HG03159 (cell line): ENCODE data around the gene NVL.

Experiments
- ATAC-seq: cut with Tn5 transposase; IDR thresholded peaks from one replicate; pipeline ENCODE4 v1.9.1; 2021; ENCODE audit warnings: mild to moderate bottlenecking, moderate library complexity; ENCODE audit not compliant: unreplicated experiment

The NVL gene

DNA sequence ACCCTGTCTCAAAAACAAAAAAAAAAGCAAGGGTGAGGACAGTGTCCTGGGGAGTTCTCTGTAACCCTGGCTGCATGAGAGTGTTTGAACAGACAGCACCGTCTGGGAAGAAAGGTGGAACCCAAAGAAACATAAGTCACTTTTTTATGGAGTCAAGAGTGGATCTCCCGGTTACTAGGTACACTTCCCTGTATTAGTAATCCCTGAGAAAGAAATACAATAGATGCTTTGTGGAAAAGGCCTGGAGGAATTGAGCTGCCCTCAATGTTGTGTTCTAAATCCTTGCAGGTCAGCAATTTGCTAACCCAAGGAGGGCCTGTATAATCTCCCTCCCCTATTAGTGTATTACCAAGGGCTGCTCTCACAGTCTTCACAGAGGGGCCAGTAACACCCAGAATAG lies 130.3 kb downstream of the NVL start:
- no peak for ATAC-seq

- ATAC-seq: no peak
Measured at GRCh38 chr1:224198572-224198971, 131.4 kb downstream of the NVL start.

DNA sequence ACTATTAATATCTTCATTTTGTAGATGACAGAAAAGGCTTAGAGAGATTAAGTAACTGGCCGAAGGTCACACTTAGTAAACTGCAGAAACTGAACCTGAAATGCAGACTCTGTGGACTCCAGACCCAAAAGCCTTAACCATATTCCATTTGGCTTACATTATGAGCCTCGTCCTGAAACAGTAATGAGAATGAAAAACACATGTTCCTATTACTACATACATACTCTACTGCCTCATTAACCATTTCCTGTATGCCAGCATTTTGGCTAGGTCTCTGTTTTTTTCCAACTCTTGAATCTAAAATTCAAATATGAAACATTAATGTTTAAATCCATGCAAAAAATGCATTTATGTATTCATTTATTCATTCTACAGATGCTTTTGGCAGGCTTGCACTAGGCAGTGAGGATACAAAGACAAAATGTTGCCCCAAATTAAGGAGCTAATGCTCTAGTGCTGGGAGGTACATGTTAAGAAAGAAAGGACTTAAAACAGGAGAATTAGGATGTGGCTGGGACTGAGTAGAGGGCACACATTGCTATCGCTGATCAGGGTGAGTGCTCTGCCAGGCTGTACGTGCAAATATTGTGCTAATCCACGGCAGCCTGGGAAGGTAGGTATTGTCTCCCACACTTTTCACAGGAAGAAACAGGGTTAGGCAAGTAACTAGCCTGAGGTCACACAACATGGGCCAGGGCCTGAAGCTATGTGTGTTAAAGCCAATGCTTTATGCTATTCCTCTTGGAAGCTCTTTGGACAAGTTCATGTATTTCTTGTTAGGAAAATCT lies 133.0 kb downstream of the NVL start:
- no peak for ATAC-seq

- ATAC-seq: no peak
Measured at GRCh38 chr1:224193319-224193966, 136.5 kb downstream of the NVL start.

- ATAC-seq: no peak
Measured at GRCh38 chr1:224192082-224192788, 137.7 kb downstream of the NVL start.

DNA sequence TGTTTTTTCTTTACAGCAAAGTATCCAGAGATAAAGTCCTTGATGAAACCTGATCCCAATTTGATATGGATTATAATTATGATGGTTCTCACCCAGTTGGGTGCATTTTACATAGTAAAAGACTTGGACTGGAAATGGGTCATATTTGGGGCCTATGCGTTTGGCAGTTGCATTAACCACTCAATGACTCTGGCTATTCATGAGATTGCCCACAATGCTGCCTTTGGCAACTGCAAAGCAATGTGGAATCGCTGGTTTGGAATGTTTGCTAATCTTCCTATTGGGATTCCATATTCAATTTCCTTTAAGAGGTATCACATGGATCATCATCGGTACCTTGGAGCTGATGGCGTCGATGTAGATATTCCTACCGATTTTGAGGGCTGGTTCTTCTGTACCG lies 140.4 kb downstream of the NVL start:
- no peak for ATAC-seq

GRCh38 chr1:224188286-224188685 lies 141.7 kb downstream of the NVL start:
- no peak for ATAC-seq

DNA sequence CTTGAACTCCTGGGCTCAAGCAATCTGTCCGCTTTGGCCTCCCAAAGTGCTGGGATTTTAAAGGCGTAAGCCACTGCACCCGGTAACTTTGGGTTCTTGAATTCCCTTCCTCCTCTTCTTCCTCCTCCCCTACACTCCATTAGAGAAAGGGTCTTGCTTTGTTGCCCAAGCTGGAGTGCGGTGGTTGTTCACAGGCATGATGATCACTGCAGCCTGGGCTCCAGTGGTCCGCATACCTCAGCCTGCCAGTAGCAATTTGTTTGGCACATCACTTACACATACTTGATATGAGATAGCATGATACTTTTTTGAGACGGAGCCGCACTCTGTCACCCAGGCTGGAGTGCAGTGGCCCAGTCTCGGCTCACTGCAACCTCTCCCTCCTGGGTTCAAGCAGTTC lies 144.8 kb downstream of the NVL start:
- no peak for ATAC-seq

DNA sequence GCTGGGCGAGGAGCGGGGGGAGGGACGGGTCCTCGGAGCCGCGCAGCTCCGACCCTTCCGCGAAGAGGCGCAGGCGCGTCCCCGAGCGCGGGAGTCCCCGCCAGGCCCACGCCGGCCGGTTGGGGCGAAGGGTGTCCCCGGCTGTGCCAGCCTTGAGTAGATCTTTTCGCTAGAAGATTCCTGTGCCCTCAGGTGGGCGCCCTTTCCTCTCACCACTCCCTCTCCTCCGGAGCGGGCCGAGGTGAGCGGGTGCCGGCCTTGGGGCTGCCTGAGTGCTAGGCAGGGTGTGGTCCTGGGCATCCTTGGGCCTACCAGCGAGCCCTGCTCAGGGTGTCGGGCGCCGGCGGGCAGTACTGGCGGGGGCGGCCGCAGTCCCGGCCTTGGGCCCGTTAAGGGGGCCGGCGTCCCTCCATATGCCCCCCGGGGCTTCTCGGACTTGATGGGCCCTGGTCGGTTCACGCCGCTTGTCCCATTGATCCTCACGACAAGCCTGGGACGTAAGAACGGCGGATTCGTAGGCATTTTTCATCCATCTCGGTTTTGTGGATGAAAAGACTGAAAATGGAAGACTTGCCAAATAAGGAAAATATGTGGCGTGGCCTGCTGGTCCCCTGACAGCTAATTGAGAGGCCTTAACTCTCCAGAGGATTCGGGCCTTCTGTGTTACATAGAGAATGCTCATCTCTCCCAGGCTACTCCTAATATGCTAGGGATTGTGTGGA lies 146.2 kb downstream of the NVL start:
- ATAC-seq: peak; percentile 38

DNA sequence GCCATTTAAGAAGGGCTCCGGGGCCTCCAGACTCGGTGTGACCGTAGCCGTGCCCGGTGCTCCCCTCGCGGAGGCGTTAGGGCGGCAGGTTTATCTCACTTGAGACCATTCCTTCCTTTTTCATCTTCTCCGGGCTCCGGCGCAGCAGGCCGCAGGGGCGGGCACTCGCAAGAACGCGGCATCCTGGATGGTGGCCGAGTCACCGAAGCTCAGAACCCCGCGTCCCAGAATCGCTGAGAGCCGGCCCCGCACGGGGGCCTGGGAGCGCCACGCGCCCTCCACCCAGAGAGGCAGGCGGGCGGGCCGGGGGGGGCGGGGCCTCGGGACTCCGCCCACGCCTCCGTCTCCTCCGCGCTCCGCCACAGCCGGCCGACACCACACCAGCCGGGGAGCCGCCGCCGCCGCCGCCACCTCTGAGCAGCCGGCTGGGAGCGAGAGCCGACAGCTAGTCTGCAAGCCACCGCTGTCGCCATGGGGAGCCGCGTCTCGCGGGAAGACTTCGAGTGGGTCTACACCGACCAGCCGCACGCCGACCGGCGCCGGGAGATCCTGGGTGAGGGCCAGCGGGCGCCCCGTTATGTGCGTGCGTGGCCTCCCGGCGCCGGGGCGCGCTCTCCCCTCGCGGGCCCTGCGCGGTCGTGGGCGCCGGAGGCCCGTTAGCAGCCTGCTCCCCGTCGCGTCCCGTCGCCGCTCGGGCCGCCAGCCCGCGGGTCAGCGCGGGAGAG lies 146.9 kb downstream of the NVL start, which contains the start of gene DEGS1:
Gene DEGS1 (plus strand): TSS at position 375 of the 725 bp plus-strand sequence. CDS start 97 bp downstream, at position 472.
- peak; percentile 58 for ATAC-seq

DNA sequence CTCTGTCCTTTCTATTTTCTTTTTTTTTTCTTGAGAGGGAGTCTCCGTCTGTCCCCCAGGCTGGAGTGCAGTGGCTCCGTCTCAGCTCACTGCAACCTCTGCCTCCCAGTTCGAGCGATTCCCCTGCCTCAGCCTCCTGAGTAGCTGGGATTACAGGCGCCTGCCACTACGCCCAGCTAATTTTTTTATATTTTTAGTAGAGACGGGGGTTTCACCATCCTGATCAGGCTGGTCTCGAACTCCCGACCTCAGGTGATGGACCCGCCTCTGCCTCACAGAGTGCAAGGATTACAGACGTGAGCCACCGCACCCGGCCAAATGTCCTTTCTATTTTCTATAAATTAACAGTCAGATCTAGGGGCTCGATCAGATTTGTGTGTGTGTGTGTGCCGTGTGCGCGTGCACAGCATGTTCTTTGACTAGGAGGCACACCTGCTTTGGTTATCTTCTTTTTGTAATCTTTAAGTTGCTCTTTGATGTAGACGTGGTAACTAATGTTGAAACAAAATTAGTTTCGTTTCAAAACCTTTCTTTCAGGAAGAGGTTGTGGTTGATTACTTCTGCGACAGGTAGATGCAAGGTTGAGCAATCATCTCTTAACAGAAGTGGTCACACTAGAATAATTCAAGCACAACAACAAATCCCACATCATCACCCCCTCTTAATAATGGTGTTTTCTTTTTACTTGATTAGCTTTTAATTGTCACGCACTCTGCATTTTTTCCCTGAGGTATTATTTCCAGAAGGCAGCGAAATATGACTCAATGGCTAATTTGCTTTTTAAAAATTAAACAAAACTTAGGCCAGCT lies 147.7 kb downstream of the NVL start:
- ATAC-seq: peak; percentile 56

GRCh38 chr1:224181453-224181810 lies 148.5 kb downstream of the NVL start:
- ATAC-seq: no peak

- ATAC-seq: no peak
Measured at GRCh38 chr1:224180783-224181452, 149.1 kb downstream of the NVL start.

DNA sequence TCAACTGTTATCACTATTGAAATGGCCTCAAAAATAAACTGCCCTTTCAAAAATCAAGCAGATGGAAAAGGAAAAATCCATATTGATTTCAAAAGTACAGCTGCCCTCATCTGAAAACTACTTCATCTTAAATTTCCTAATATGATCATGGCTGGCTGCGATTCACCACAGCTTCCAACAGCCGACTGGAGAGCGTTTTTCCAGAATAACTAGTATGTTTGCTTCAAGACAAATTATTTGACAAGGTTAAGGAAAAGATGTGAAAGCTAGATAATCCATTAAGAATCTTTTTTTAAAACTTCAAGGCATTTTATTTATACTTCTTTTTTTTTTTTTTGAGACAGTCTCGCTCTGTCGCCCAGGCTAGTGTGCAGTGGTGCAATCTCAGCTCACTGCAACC lies 151.1 kb downstream of the NVL start:
- no peak for ATAC-seq

DNA sequence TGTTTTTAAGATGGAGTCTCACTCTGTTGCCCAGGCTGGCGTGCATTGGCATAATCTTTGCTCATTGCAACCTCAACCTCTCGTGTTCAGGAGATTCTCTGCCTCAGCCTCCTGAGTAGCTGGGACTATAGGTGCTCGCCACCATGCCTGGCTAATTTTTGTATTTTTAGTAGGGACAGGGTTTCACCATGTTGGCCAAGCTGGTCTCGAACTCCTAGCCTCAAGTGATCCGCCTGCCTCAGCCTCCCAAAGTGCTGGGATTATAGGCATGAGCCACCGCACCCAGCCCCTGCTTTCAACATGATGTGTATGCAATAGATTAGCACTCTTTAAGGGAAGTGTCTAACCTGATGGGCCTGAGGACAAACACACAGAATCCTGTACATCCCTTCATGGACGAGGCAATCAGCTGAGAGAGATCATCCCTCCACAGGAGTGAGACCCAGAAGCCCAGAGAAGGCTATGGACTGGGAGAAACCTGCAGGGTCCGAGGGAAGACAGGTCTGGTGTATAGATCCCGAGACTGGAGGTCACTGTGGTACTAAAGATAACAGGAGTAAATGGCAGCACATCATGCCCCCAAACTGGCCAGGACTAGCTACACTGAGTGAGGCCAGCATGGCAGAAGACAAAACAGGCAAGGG lies 152.5 kb downstream of the NVL start:
- ATAC-seq: no peak
